H1 (cell line): ENCODE data around the gene NR2F6.
"Not testable (repeated sequence)": the region's sequence is repeated elsewhere in the genome, so short reads cannot be mapped to it uniquely, and the experiment has no call there.

ENCODE experiments used
- CREB1 ChIP-seq: IDR thresholded peaks from 2 replicates; pipeline ENCODE4 v1.6.1; 2012; ENCODE audit warnings: inconsistent platforms
- GABPA ChIP-seq: IDR thresholded peaks from 2 replicates; pipeline ENCODE4 v1.6.1; 2011; ENCODE audit warnings: mild to moderate bottlenecking, low read length, moderate library complexity, borderline replicate concordance; ENCODE audit not compliant: insufficient read depth
- POLR2A ChIP-seq, 2 experiments: IDR thresholded peaks; 1 replicate in 1 of 2; 2 replicates in 1 of 2; pipeline ENCODE4 v1.6.1; 2011; ENCODE audit warnings: low read depth in 2 of 2, low read length in 2 of 2, mild to moderate bottlenecking in 2 of 2; ENCODE audit errors: control extremely low read depth in 1 of 2
- YY1 ChIP-seq: IDR thresholded peaks from 2 replicates; pipeline ENCODE4 v1.6.1; 2011; ENCODE audit warnings: low read depth, mild to moderate bottlenecking, low read length
- TF ChIP-seq, protein P1 (sequence below): IDR thresholded peaks from 2 replicates; pipeline ENCODE4 v1.6.1; 2012; ENCODE audit warnings: inconsistent platforms

DNA sequence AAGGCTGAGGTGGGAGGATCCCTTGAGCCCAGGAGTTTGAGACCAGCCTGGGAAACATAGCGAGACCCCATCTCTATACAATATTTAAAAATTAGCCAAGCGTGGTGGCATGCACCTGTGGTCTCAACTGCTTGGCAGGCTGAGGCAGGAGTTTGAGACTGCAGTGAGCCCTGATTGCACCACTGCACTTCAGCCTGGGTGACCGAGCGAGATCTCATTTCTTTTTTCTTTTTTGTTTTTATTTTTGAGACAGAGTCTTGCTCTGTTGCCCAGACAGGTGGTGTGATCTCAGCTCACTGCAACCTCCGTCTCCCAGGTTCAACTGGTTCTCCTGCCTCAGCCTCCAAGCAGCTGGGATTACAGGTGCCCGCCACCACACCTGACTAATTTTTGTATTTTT is 54.0 kb downstream of the NR2F6 start:
- TF ChIP-seq, protein P1, sequence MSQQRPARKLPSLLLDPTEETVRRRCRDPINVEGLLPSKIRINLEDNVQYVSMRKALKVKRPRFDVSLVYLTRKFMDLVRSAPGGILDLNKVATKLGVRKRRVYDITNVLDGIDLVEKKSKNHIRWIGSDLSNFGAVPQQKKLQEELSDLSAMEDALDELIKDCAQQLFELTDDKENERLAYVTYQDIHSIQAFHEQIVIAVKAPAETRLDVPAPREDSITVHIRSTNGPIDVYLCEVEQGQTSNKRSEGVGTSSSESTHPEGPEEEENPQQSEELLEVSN, result not testable (repeated sequence)
- TF ChIP-seq YY1; POLR2A (IDR thresholded peaks at IDR 0.05; ENCODE audit: control extremely low read depth in 1 of 2, low read depth in 2 of 2, low read length in 2 of 2); GABPA; CREB1: not testable (repeated sequence)
